ENCODE results near the gene TTC1. TPM values are rescaled to one million over a fixed set of nuclear protein-coding genes. Genes with fewer than 3 reads are reported as not detected.

Gene TTC1, protein sequence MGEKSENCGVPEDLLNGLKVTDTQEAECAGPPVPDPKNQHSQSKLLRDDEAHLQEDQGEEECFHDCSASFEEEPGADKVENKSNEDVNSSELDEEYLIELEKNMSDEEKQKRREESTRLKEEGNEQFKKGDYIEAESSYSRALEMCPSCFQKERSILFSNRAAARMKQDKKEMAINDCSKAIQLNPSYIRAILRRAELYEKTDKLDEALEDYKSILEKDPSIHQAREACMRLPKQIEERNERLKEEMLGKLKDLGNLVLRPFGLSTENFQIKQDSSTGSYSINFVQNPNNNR
- total RNA-seq: 34.4 TPM

DNA sequence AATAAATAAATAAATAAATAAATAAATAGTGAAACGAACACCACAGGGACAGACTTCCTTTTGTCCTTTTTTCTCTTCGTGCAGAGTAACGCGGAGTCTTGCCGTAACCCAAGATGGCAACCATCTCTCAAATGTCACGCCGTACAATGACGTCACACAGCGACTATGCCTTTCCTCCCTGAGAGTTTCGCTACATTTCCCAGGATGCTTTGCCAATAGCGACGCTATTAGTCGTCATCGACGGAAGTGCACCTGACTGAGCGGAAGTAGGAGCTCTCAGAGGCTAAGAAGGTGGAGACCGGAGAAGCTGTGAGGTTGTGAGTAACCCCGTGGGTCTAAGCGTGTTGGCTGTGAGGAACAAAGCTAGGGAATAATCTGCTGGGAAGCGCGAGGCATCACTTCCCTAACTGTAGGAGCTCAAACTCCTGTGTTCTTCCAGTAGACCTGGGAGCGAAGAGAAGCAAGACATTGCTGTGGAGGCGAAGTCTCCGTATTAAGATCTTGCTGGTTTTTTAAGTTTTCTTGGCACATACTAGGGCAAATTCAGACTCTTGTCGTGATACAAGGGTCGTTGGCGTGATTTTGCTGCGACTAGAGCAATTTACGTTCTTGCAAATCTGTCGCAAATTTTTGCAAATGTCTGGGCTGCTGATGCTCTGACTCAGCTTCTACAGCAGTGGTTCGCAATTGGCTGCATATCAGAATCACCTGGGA is at the start of gene TTC1:
TTC1 (plus strand) TSS at position 263 of the 714 bp plus-strand sequence. CDS start 1,390 bp downstream, outside the sequence.

Small RNA genes within 50 kb of the gene (small RNA-seq; reads per million reads assigned to genes)
- not detected for gene RF00019 (ENCODE audit: low replicate concordance)

Other genes with a start within 250 kb of the TTC1 start
- 1.3 TPM for gene ADRA1B, start 92.7 kb upstream of the TTC1 start, total RNA-seq
- 56.7 TPM for gene PWWP2A, start 110.3 kb downstream of the TTC1 start, total RNA-seq
- 2.8 TPM for gene FABP6, start 220.4 kb downstream of the TTC1 start, total RNA-seq